NCI-H1694 treated with DMSO at 0.1 percent for 48 hours (cell line): ENCODE measurements around the gene SPECC1L.
"Not testable (repeated sequence)": the region's sequence is repeated elsewhere in the genome, so short reads cannot be mapped to it uniquely, and the experiment has no call there.

Source experiments
- DNase-seq: peaks from one replicate; lab custom pipeline; 2025; lab: John Stamatoyannopoulos, UW

The SPECC1L gene

DNA sequence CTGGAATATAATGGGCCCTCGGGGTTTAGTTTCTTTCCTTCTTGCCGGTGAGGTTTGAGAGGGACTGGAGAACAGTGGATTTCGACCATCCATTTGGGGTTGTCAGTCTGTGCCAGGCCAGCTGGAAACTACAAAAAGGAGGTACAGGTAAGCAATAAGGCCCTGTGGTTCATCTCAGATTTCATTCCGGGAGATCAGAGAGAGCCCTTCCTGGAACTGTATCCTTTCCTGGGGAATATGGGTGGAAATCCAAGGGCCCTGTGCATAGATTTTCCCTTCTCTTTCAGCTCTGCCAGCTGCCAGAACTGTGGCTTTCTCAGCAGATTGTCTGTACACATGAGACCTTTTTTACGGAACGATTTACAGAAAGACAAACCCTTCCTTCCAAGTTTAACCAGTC, 17.2 kb downstream of the SPECC1L start:
- DNase-seq: not testable (repeated sequence)

DNA sequence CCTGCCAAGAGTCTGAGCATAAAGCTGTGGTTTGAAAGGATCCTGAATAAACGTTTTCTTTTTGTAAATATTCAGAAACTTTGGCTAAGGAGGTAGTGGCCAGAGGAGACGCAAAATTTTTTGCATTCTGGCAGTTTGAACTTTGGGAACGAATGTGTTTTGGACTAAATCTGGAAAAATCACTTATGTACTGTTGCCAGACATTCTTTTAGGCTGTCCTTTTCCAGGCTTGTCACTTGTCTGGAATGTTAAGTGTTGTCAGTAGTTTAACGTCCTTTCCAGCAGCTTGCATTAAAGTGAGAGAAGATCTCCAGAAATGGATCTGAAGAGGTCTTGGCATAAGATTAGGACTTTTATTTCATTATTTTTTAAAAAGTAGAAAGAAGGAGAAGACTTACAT, 18.5 kb downstream of the SPECC1L start:
- no peak for DNase-seq

DNA sequence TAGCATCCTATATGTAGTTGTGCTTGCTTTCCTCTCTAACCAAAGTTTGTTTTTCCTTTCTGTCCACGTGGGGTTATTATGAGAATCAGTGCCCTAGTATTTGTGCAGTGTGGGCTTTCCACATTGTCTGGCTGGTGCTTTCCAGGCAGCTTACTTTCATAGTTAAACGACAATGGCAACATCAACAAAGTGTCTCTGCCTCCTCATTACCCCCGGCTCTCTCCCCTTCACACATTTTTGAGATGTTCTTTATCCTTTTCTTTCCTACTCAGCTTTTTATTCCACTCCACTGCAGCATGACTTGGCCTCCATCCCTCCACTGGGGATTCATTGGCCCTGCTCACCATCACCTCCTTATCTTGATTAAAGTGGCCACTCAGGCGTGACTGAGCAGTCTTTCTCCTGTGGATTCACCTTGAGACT, 19.1 kb downstream of the SPECC1L start:
- DNase-seq: no peak

DNA sequence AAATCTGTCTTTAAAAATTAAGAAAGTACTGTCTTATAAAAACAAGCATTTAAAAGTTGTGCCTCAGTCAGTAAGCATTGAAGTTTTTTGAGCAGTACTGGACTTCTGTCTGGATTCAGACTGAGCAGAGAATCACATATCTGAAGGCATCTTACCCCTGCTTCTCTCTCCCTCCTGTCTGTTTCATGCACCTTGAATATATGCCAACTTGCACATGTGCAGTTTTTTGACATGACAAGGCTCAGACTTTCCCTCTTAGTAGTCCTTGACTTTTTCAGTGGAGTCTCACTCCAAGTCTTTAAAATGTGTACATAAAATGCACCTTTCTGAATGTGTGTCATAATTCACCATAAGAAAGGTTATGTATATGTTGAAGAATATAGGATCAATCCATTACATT, 19.8 kb downstream of the SPECC1L start:
- no peak for DNase-seq

DNA sequence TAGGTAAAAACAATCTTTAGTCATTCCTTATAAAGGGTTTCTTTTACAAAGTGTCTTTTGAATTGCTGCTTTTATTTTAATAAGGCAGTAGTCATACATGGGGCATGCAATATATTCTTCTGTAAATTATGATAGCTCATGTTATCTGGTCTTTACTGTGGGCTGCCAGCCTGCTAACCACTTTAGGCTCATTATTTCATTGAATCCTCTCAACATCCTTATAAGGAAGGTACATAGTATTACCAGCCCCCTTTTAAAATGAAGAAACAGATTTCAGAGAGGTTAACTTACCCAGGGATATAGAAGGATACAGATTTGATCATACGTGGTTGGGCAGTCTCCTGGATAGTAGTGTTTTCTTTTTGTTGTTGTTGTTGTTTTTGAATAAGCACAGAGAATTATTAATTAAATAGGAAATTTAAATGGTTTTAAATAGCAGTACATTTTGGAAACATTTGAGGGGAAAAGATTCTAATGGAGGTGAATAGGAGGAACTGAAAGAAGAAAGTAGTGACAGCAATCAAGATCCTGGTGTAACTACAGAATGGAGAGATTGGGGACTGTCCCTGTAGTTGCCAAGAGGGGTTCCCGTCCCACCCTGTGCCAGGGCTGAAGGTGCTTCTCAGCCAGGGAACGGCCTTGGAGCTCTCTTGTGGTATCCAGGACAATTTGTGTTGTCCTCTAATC, 21.0 kb downstream of the SPECC1L start:
- no peak for DNase-seq

DNA sequence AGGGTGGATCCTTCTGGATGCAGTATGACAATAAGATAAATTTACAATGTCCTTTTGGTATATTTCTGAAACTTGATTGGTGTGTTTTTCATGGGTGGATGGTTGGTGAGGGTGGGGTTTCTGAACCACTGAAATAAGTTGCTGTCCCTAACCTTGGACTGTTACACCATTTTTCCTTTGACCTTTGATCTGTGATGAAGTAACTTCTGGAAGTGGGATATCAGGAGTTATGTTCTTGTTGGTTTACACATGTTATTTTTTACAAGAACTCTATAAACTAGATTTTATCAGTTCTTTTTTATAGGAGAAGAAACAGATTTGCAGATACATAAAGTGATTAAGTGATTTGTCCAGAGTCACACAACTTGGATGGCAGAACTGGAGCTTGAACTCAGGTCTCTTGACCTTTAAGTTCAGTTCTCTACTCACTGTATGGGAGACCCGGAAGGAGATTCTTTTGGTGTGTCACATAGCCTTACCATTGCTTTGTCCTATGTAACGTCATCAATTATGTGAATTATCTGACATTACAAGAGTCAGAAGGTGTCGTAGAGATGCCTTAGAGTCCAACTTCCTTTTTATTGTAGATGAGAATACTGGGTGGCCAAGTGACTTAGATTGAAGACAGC, 21.7 kb downstream of the SPECC1L start:
- DNase-seq: not testable (repeated sequence)

DNA sequence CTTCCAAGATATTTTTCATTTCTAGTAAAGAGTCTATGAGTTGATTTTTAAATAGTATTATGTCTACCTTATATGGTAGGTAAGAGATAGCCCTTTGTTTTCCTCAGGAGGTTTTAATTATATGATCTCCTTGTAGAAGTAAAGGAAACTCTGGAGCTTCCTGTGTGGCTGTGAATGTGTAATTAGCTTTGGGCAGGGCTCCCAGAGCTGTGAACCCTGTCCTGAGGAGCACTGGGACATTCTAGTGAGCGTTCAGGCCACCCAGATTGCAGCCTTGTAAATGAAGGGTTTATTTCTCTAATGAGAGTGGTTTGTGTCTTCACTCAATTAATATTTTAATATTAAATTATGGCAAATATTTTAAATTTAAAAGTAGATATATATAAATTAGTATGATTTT, 24.3 kb downstream of the SPECC1L start:
- not testable (repeated sequence) for DNase-seq

DNA sequence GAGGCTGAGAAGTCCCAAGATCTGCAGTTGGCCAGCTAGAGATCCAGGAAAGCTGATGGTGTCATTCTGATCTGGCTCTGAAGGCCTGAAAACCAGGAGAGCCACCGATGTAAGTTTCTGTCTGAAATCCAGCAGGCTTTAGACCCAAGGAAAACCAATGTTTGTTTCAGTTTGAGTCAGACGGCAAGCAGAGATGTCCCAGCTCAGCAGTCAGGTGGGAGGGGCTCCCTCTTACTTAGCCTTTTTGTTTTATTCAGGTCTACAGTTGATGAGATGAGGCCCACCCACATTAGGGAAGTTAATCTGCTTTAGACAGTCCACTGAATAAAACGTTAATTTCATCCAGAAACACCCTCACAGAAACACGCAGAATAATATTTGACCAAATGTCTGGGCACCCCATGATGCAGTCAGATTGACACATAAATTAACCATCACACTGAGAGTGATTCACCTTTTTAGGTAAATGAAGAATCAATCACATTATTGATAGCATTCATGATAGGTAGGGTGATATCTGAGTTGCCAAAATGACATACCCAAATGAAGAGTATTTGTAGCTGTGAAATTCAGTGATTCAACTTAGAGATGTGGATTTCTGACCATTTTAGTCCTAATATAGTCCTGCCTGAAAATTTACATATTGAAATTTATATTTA, 28.0 kb downstream of the SPECC1L start:
- not testable (repeated sequence) for DNase-seq

DNA sequence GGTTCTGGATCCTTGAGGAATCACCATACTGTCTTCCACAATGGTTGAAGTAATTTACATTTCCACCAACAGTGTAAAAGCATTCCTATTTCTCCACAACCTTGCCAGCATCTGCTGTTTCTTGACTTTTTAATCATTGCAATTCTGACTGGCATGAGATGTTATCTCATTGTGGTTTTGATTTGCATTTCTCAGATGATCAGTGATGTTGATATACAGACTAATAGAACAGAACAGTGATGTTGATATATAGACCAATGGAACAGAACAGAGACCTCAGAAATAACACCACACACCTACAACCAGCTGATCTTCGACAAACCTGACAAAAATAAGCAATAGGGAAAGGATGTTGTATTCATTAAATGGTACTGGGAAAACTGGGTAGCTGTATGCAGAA, 29.9 kb downstream of the SPECC1L start:
- not testable (repeated sequence) for DNase-seq

DNA sequence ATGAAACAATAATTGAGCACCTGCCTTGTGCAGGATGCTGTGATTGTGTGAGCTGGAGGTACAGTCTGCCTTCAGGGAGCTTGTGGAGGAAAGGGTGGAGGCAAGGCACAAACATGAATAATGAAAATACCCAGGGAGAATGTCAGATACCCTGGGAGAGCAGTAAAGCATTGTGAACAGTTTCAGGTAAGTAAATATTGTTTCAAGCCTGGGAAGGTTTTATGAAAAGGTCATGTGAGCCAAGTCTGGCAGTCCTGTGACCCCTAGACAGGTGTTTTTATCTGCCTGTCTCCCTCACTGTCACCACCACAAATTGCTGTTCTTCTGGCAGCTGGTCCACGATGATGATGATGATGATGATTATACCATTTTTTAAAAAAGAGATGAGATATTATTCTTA, 32.0 kb downstream of the SPECC1L start:
- no peak for DNase-seq

DNA sequence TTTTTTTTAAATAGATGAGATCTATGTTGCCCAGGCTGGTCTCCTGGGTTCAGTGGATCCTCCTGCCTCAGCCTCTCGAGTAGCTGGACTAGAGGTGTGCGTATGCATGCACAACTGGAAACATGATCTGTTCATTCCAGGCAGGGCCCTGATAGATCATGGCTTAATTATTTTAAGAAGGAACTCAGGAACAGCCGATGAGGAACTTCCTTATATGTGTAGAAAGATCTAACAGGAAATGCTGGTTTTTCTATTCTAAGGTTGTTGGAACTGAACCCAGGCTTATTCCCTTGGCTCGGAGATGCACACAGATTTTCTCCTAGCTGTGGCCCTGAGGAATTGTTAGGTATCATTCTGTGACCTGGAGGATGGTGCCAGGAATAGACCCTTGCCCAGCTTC, 32.4 kb downstream of the SPECC1L start:
- DNase-seq: no peak

DNA sequence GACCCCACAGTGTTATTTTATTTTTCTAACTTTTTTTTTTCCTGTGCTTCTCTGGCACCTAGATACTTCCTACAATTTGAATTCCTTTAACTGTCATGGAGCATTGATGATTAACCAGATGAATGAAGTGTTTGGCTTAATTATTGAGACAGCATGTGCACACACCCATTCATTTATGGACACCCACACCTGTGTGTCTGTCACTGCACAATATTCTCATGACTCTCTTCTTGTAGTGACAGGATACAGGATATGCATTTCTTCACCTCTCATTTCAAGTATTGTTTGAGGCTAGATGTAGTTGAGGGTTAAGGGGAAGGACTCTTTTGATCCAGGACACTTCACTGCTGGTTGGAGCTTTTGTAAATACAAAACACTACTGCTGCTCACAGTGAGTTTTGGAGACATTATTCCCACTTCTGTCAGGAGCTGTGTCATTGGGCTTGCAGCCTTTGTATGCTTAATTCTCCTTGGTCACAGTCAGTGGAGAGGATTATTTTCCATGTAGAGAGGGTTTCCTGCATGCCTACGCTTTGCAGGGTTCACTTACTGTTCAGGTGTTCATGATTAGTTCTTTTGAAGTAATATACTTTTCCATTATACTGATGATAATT, 33.5 kb downstream of the SPECC1L start:
- no peak for DNase-seq

DNA sequence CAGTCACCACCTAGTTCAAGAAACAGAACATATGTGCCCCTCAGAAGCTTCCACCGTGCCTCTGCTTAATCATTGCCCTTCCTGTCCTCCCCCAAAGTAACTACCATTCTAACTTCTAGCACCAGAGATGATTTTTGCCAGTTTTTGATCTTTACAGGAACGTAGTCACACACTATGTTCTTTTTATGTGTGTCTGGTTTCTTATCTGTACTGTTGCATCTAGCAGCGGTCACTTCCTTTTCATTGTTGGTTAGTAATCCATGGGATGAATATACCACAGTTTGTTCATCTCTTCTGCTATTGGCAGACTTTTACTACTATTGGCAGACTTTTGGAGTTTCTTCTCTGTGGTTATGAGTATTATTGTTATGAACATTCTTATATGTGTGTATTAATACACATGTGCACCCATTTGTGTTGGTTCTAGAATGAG, 34.6 kb downstream of the SPECC1L start:
- DNase-seq: no peak

DNA sequence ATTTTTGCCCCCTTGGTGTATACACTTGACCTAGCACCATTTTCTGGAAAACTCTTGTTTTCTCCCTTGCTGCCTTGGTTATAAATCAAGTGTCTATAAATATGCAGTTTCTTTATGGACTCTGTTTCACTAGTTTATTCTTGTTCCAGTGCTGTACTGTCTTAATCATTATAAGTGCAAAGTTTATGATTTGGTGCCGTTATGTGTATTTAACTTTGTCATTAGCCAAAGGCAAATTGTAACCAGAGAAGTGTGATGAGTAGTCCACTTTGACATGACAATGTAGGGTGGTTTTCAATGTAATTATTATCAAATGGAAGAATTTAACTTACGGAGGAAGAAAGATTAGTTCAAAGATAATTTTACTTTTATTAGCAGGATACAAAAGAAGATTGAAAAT, 40.3 kb downstream of the SPECC1L start:
- DNase-seq: no peak

DNA sequence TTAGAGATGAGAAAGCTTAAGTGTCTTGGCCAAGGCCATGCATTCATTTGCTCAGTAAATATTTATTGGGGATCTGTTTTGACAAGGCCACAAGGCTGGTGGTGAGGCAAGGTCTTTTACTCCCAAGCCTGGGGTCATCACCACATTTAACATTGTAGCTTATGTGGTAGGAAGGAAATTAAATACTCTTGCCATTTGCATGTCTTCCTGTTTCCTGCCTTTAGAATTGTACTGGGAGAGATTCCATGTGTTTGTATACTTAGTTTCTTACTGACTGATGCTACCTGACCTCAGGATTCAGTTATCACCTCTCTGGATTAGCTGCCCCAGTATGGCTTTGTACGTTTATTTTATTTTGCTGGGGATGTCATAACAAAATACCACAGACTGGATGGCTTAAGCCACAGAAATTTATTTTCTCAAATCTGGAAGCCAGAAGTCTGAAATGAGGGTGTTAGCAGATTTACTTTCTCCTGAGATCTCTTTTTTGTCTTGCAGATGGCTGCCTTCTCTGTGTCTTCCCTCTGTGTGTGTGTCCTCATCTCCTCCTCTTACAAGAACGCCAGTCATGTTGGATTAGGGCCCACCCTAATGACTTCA, 44.8 kb downstream of the SPECC1L start:
- no peak for DNase-seq

DNA sequence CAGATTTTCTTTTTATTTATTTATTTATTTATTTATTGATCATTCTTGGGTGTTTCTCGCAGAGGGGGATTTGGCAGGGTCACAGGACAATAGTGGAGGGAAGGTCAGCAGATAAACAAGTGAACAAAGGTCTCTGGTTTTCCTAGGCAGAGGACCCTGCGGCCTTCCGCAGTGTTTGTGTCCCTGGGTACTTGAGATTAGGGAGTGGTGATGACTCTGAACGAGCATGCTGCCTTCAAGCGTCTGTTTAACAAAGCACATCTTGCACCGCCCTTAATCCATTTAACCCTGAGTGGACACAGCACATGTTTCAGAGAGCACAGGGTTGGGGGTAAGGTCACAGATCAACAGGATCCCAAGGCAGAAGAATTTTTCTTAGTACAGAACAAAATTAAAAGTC, 45.6 kb downstream of the SPECC1L start:
- not testable (repeated sequence) for DNase-seq

DNA sequence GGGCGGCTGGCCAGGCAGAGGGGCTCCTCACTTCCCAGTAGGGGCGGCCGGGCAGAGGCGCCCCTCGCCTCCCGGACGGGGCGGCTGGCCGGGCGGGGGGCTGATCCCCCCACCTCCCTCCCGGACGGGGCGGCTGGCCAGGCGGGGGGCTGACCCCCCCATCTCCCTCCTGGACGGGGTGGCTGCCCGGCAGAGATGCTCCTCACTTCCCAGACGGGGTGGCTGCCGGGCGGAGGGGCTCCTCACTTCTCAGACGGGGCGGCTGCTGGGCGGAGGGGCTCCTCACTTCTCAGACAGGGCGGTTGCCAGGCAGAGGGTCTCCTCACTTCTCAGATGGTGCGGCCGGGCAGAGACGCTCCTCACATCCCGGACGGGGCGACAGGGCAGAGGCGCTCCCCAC, 46.9 kb downstream of the SPECC1L start:
- DNase-seq: not testable (repeated sequence)

DNA sequence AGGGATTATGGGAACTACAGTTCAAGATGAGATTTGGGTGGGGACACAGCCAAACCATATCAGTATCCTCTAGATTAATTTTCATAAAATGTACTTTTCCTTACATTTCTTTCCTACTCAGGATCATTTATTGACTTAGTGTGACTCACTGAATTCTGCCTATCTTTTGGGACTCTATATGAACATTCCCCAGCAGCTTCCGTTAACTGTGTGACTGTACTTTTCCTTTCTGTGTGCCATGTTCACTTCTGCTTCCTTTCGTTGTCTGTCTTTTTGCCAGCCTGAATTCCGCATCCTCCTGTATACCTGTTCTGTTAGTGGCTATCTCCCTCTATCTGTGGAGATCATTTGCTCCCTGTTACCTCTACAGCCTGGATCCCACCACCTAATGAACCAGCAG, 48.8 kb downstream of the SPECC1L start:
- DNase-seq: no peak

DNA sequence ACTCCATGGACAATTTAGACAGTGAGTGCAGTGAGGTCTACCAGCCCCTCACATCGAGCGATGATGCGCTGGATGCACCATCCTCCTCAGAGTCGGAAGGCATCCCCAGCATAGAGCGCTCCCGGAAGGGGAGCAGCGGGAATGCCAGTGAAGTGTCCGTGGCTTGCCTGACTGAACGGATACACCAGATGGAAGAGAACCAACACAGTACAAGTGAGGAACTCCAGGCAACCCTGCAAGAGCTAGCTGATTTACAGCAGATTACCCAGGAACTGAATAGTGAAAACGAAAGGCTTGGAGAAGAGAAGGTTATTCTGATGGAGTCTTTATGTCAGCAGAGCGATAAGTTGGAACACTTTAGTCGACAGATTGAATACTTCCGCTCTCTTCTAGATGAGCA, 51.4 kb downstream of the SPECC1L start:
- DNase-seq: no peak

DNA sequence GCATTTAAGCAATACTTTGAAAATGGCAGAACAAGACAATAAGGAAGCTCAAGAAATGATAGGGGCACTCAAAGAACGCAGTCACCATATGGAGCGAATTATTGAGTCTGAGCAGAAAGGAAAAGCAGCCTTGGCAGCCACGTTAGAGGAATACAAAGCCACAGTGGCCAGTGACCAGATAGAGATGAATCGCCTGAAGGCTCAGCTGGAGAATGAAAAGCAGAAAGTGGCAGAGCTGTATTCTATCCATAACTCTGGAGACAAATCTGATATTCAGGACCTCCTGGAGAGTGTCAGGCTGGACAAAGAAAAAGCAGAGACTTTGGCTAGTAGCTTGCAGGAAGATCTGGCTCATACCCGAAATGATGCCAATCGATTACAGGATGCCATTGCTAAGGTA, 51.9 kb downstream of the SPECC1L start:
- DNase-seq: no peak

DNA sequence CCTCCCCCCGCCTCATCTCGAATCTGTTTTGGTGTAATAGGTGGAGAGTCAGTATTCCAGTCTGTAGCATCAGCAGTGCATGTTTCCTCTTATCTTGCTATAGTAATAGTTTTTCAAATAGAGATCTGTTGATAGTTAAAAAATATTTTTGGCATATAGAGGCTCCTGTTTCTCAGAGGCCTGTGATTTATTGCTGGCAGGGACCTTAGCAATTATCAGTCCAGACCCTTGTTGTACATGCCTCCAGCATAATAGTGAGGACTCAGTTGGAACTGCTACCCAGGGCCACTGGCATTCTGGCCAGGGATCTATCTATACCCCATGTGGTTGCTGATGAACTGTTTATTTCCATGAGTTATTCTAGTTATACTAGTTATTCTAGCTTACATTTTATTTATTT, 52.6 kb downstream of the SPECC1L start:
- DNase-seq: no peak

DNA sequence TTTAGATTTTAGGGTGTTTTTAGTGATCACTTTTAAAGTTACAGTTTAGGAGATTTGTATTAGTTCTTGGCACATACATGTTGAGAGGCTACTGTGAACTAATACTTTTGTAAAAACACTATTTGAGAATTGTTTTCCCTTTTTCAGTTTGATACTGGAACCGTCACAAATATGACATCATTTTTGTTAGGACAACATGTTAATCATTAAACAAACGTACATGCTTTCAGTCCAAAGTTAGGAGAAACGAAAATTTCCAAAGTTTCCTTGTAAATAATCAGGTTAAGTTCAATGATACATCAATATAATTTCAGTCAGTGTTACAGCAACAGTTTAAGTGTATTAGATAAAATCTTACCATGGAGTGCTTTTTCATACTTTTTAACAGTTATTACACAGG, 53.1 kb downstream of the SPECC1L start:
- no peak for DNase-seq

DNA sequence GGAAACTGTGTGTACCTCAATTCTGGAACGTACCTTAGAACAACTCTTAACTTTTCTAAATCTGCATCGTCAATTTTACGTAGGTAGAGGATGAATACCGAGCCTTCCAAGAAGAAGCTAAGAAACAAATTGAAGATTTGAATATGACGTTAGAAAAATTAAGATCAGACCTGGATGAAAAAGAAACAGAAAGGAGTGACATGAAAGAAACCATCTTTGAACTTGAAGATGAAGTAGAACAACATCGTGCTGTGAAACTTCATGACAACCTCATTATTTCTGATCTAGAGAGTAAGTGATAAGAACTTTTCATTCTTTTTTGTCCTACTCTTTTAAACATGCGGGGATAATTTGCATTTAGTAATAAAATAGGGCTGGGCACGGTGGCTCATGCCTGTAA, 53.5 kb downstream of the SPECC1L start:
- DNase-seq: no peak
